Tibial nerve (tissue), 4 donors: ENCODE measurements around the gene RBM20. TPM values are rescaled to one million over a fixed set of nuclear protein-coding genes. Genes with fewer than 3 reads are reported as not detected.

Source experiments
- DNase-seq, 2 donors: peaks; one replicate each; pipeline ENCODE4 v3.0.0-alpha.2; 2019; ENCODE audit warnings: low spot score in 2 of 2
- H3K27ac ChIP-seq, 4 donors: fragments of 200-600 bp; sonication (generic) in 3 of 4; one replicate each; pipeline ENCODE4 v1.5.1; 2017 to 2019; ENCODE audit warnings: mild to moderate bottlenecking in 1 of 4
- H3K27me3 ChIP-seq, 2 donors: fragments of 200-600 bp; sonication (generic) in 1 of 2; one replicate each; pipeline versions ENCODE4 v1.5.1 to v1.6.0; 2017 to 2019
- H3K36me3 ChIP-seq, 3 donors: fragments of 200-600 bp; sonication (generic); one replicate each; pipeline ENCODE4 v1.5.1; 2018 to 2019
- H3K4me1 ChIP-seq, 4 donors: fragments of 200-600 bp; sonication (generic) in 3 of 4; one replicate each; pipeline ENCODE4 v1.5.1; 2017 to 2019
- H3K4me3 ChIP-seq, 4 donors: fragments of 200-600 bp; sonication (generic) in 3 of 4; one replicate each; pipeline ENCODE4 v1.5.1; 2017 to 2019; ENCODE audit warnings: mild to moderate bottlenecking in 1 of 4, moderate library complexity in 1 of 4
- H3K9me3 ChIP-seq, 4 donors: fragments of 200-600 bp; sonication (generic) in 3 of 4; one replicate each; pipeline ENCODE4 v1.5.1; 2017 to 2019
- EP300 ChIP-seq, 2 donors: sonication (generic); formaldehyde crosslinking; IDR thresholded peaks; one replicate each; pipeline ENCODE4 v1.6.1; 2017; ENCODE audit warnings: antibody characterized with exemption in 2 of 2, mild to moderate bottlenecking in 1 of 2
- POLR2A ChIP-seq, 2 donors: fragments of 450-650 bp; IDR thresholded peaks; one replicate each; pipeline ENCODE4 v1.6.1; 2017; ENCODE audit warnings: antibody characterized with exemption in 2 of 2, mild to moderate bottlenecking in 2 of 2, moderate library complexity in 2 of 2
- WGBS, 2 donors: methylation state at CpG; one replicate each; pipeline ENCODE4 v1.1.5; 2018; 5-methylcytosine and 5-hydroxymethylcytosine counted together
- total RNA-seq, 4 donors: library from RNA; depleted of rRNA; stranded (reverse); fragments of >200 nt; gene quantifications; one replicate each; pipeline ENCODE4 v1.1.0, GENCODE V29; 2016
- TF ChIP-seq, protein P1 (sequence below), 5 experiments: fragments of 200-600 bp in 3 of 5; fragments of 450-650 bp in 2 of 5; sonication (generic) in 3 of 5; IDR thresholded peaks; one replicate each; pipeline ENCODE4 v1.5.1; 2016 to 2019; ENCODE audit warnings: antibody characterized with exemption in 5 of 5, mild to moderate bottlenecking in 3 of 5, moderate library complexity in 2 of 5

The RBM20 gene
- total RNA-seq, 4 donors from 2014 or later = 1.3 to 8.7 (median 2.7) TPM

DNA sequence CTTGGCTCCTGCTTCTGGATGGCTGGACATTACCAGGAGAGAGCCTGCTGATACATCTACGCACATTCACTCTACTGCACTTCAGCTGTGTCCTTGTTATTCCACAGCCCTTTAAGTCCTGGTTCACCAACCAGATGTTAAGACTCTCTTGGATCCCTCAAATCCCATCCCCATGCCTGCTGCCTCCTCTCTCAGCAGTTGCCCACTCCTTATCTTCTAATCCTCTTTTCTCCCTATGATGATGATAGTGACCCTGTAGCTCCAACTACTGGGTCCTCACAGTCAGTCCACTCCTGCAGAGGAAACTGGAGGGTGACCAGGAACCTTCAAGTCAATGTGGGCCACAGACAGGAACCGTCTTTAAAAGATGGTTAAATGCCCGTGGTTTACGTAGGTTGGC lies 131.3 kb downstream of the RBM20 start:
- peak overlapping the region in 1 of 4 donors; percentile 47 for H3K27ac ChIP-seq

DNA sequence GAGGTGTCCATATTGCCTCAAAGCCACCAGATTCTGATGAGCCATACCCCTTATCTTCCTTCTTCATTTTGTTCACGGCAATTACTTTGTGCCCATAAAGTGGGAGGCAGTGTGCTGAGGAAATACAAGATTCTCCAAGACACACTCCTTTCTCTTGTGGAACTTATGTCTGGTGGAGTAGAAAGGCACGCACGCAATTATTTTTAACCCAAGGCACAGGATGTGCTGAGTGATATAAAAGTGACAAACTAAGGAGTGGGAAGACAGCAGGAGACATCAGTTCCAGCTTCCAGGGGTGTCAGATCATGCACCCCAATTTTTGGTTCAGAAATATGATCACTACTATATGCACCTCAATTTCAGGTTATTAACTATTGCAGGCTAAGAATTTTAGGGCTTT lies 132.9 kb downstream of the RBM20 start:
- WGBS, 2 donors = 95% methylated on average over 3 of the region's 3 CpGs
- no peak for DNase-seq
- H3K27me3 ChIP-seq = no peaks in the 10 kb centered on the region
- H3K9me3 ChIP-seq = no peaks in the 10 kb centered on the region
- TF ChIP-seq, protein P1, sequence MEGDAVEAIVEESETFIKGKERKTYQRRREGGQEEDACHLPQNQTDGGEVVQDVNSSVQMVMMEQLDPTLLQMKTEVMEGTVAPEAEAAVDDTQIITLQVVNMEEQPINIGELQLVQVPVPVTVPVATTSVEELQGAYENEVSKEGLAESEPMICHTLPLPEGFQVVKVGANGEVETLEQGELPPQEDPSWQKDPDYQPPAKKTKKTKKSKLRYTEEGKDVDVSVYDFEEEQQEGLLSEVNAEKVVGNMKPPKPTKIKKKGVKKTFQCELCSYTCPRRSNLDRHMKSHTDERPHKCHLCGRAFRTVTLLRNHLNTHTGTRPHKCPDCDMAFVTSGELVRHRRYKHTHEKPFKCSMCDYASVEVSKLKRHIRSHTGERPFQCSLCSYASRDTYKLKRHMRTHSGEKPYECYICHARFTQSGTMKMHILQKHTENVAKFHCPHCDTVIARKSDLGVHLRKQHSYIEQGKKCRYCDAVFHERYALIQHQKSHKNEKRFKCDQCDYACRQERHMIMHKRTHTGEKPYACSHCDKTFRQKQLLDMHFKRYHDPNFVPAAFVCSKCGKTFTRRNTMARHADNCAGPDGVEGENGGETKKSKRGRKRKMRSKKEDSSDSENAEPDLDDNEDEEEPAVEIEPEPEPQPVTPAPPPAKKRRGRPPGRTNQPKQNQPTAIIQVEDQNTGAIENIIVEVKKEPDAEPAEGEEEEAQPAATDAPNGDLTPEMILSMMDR (IDR thresholded peaks at IDR 0.05) = no peak
- TF ChIP-seq EP300 (IDR thresholded peaks at IDR 0.05) (no peak), POLR2A (IDR thresholded peaks at IDR 0.05) (no peak)
- H3K4me3 ChIP-seq = no peak overlapping the region
- H3K27ac ChIP-seq = no peak overlapping the region
- no peaks in the 10 kb centered on the region for H3K36me3 ChIP-seq
- H3K4me1 ChIP-seq = no peaks in the 10 kb centered on the region

More for the DNA sequence above, 131.3 kb downstream of the RBM20 start:
- 97% methylated on average over 4 of the region's 4 CpGs for WGBS, 2 donors
- no peak for DNase-seq
- no peaks in the 10 kb centered on the region for H3K9me3 ChIP-seq
- no peaks in the 10 kb centered on the region for H3K36me3 ChIP-seq
- H3K4me3 ChIP-seq = no peak overlapping the region
- no peaks in the 10 kb centered on the region for H3K4me1 ChIP-seq
- TF ChIP-seq EP300 (IDR thresholded peaks at IDR 0.05) (no peak), POLR2A (IDR thresholded peaks at IDR 0.05) (no peak)
- TF ChIP-seq, protein P1 (IDR thresholded peaks at IDR 0.05) = no peak
- H3K27me3 ChIP-seq = no peaks in the 10 kb centered on the region

DNA sequence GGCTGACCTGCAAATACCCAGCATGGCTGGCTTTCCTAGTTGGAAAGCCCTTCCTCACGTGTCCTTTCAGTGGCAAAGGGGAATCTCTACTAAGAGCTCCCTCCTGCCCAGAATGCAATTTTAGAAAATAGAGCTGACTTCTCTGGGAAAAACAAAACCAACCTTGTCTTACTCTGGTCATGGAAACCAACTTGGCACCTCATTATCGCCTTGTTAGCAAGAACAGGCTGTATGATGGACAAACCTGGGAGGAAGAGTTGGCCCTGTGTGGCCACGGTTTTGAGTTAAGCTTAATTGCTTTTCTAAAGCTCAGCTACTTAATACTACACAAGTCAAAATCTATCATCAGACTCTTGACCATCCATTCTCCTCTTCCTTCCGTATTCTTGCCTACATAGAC lies 133.5 kb downstream of the RBM20 start:
- no peak overlapping the region for H3K27ac ChIP-seq
- WGBS, 2 donors = 77 to 82% methylated on average over 4 of the region's 4 CpGs
- no peak for TF ChIP-seq EP300 (IDR thresholded peaks at IDR 0.05)
- TF ChIP-seq, protein P1 (IDR thresholded peaks at IDR 0.05) = no peak
- no peak for TF ChIP-seq POLR2A (IDR thresholded peaks at IDR 0.05)

DNA sequence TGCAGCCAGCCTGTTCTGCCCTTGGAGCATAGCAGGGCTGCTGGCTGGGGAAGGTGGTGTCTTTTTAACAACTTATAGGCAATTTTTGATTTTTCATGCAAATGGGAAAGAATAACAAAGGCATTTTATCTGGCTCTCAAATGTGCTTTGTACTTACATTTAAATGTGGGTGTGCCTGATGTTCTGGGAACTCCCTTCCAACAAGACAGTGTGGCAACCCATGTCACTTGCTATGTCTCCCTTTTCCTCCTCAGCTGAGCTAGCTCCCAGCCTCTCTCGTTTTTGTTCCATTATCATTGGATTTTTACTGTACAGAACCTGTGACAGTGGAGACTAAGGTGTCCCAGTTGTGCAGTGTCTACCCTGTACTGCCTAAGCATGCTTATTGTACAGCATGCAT lies 134.1 kb downstream of the RBM20 start:
- no peaks in the 10 kb centered on the region for H3K9me3 ChIP-seq
- WGBS, 2 donors = 58 to 73% methylated on average over 1 of the region's 1 CpG
- H3K4me1 ChIP-seq = no peaks in the 10 kb centered on the region
- TF ChIP-seq EP300 (IDR thresholded peaks at IDR 0.05) = no peak
- no peak for TF ChIP-seq POLR2A (IDR thresholded peaks at IDR 0.05)
- TF ChIP-seq, protein P1 (IDR thresholded peaks at IDR 0.05) = no peak
- no peaks in the 10 kb centered on the region for H3K36me3 ChIP-seq
- H3K4me3 ChIP-seq = no peak overlapping the region
- no peak overlapping the region for H3K27ac ChIP-seq
- H3K27me3 ChIP-seq = no peaks in the 10 kb centered on the region
- DNase-seq = no peak

More for the DNA sequence above, 133.5 kb downstream of the RBM20 start:
- H3K36me3 ChIP-seq = no peaks in the 10 kb centered on the region
- H3K9me3 ChIP-seq = no peaks in the 10 kb centered on the region
- no peak for DNase-seq
- no peaks in the 10 kb centered on the region for H3K4me1 ChIP-seq
- no peak overlapping the region for H3K4me3 ChIP-seq
- no peaks in the 10 kb centered on the region for H3K27me3 ChIP-seq

DNA sequence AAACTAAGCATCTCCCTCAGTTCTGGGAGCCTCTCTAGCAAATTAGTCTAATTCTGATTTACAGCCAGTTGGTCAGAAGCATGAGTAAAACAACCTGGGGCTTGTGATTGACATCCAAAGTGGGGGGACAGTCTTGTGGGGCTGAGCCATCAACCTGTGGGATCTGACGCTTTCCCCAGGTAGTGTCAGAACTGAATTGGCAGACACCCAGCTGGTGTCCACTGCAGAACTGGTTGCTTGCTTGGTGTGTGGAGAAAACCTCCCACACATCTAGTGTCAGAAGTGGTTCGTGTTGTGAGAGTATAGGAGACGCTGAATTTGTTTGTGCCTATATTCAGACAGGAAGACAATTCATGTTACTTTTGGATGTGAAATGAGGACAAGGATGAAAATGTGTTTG lies 135.4 kb downstream of the RBM20 start:
- no peak overlapping the region for H3K27ac ChIP-seq
- TF ChIP-seq, protein P1 (IDR thresholded peaks at IDR 0.05) = no peak
- TF ChIP-seq EP300 (IDR thresholded peaks at IDR 0.05) (no peak), POLR2A (IDR thresholded peaks at IDR 0.05) (no peak)
- H3K27me3 ChIP-seq = no peaks in the 10 kb centered on the region
- H3K4me1 ChIP-seq = no peaks in the 10 kb centered on the region
- H3K9me3 ChIP-seq = no peaks in the 10 kb centered on the region
- H3K36me3 ChIP-seq = no peaks in the 10 kb centered on the region
- H3K4me3 ChIP-seq = no peak overlapping the region
- 65 to 77% methylated on average over 3 of the region's 3 CpGs for WGBS, 2 donors
- DNase-seq = no peak
